Gastrocnemius medialis (tissue), 4 donors: ENCODE measurements around the gene C1orf185.

Experiments
- CTCF ChIP-seq, 5 experiments: fragments of 450-650 bp in 3 of 5; fragments of 200-600 bp in 2 of 5; sonication (generic) in 2 of 5; IDR thresholded peaks in 4 of 5; conservative IDR thresholded peaks in 1 of 5; 1 replicate in 4 of 5; 2 replicates in 1 of 5; pipeline ENCODE4 v1.5.1; 2016 to 2019; ENCODE audit warnings: antibody characterized with exemption in 5 of 5, mild to moderate bottlenecking in 3 of 5, moderate library complexity in 3 of 5
- POLR2A ChIP-seq, 2 donors: fragments of 450-650 bp; IDR thresholded peaks; one replicate each; pipeline ENCODE4 v1.6.1; 2017; ENCODE audit warnings: antibody characterized with exemption in 2 of 2, mild to moderate bottlenecking in 2 of 2, moderate library complexity in 2 of 2

- TF ChIP-seq CTCF (IDR thresholded peaks at IDR 0.05 in 4 of 5, conservative IDR thresholded peaks at IDR 0.05 in 1 of 5) (no peak), POLR2A (IDR thresholded peaks at IDR 0.05) (no peak)
Measured at GRCh38 chr1:51170342-51170741, 68.3 kb downstream of the C1orf185 start.
